Adrenal gland (tissue), 5 donors: Measurements from ENCODE around the gene KIAA0513.

Source experiments
- CTCF ChIP-seq, 6 experiments: fragments of 450-650 bp in 4 of 6; fragments of 200-600 bp in 2 of 6; sonication (generic) in 1 of 6; IDR thresholded peaks; 1 replicate in 5 of 6; 2 replicates in 1 of 6; pipeline versions ENCODE4 v1.5.1 to v1.8.0; 2016 to 2021; ENCODE audit warnings: antibody characterized with exemption in 6 of 6, mild to moderate bottlenecking in 2 of 6, moderate library complexity in 1 of 6
- POLR2A ChIP-seq, 2 donors: fragments of 450-650 bp; IDR thresholded peaks; one replicate each; pipeline ENCODE4 v1.6.1; 2017; ENCODE audit warnings: antibody characterized with exemption in 2 of 2, mild to moderate bottlenecking in 2 of 2, moderate library complexity in 1 of 2
- donor health status: DM: no; HTN: no; CAD: no.

DNA sequence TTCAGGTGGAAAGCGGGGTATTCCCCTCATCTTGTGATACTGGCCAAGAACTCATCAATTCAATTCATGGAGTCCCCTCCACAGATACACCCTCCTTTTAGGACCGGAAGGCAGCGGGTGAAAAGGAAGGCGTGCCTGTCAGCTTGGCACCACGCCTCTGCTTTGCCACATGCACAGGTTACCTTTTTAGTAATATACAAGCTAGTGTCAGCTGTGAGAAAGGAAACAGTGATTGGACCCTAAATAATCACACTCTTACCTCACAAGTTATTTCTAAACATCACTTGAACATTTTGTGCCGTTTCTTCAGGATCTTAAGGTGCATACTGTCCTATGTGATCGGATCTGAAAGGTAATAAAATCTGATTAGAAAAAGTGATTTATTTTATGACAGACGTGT is 31.9 kb upstream of the KIAA0513 start:
- TF ChIP-seq POLR2A (IDR thresholded peaks at IDR 0.05) = no peak
- no peak for TF ChIP-seq CTCF (IDR thresholded peaks at IDR 0.05)
